ENCODE measurements around the gene PDE8A.

PDE8A gene

GRCh38 chr15:85097250-85097649 is 115.6 kb downstream of the PDE8A start:
- DNase-seq, result no peak

DNA sequence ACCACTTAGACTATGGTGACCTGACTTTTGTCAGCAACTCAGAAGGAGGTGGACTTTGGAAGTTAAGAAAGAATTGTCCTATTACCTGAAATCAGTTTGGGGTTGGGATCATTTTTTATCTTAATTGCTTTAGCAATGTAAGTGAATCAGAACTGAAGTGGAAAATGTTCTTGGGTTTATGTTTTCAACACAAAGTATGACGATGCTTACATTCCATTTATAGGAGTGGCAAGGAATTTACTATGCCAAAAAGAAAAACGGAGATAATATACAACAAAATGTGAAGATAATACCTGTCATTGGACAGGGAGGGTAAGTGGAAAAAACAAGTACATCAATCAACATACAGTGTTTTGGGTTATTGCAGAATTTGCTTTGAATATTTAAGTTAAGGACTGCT is 116.1 kb downstream of the PDE8A start:
- no peak for DNase-seq

DNA sequence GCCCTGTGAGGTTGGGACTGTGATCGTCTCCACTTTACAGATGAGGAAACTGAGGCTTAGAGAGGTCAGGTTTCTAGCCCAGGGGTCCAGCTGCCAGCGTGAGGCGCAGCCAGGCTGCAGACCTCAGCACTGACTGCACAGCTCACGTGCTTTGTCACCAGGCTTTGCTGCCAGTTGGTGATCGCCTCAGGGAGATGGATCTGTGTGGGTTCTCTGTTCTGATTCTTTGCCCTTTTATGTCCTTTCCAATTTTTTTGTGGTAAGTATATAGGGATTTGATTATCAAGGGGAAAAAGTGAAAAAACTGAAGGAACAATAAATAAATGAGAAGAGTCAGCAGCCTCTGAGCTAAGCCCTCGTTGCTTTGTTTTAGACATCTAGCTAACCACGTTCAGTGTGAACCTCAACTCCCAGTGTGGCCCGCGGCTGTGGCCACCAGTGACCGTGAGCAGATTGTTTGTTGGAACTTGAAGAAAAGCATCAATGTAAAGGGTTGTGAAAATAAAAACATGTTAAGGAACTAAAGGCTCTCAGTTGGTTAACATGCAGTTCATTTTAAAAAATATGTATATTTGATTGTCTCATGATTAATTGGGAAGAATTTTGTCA is 117.6 kb downstream of the PDE8A start:
- no peak for DNase-seq

- peak in 1 of 4 experiments; percentile 7 for DNase-seq
These were observed 118.7 kb downstream of the PDE8A start for GRCh38 chr15:85100186-85100937.

- no peak for DNase-seq
These were observed 122.9 kb downstream of the PDE8A start for GRCh38 chr15:85104584-85104983.

GRCh38 chr15:85108136-85108535 is 126.5 kb downstream of the PDE8A start:
- DNase-seq, result no peak

DNA sequence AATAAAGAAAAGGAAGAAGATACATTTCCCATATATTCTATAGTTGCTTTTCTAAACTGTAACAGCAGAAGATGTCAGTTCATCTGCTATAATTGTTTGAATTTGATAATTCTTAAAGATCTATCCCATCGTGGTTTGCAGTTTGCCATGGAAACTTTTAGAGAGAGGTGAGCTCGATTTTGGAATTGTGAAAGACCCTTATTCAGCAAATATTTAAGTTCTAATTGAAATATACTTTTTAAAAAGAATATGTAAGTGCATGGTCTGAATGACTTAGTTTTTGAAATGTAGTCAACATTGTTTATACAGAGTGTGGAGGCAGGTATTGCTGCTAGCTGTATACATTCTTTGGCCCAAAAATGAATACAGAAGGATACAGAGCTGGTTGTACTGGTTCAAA is 127.7 kb downstream of the PDE8A start:
- DNase-seq, result no peak

- DNase-seq, result no peak
These were observed 131.3 kb downstream of the PDE8A start for GRCh38 chr15:85112997-85113396.

DNA sequence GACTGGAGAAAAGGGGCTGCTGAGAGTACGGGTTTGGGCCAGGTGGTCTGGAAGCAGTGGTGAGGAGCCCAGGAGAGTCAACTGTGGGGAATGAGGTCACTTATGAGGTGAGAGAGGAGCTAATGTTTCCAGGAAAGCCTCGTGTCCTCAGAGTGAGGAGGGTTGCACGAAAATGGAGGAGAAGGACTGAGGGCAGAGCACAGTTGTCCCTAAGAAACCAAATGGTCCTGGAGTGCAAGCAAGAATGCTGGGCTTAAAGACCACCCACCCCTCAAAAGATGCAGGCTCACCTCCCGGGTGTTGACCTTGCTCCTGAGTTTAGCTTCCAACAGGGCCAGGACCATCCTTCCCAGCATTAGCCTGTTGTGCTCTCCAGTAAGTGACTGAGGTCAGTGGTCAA is 133.2 kb downstream of the PDE8A start:
- no peak for DNase-seq

DNA sequence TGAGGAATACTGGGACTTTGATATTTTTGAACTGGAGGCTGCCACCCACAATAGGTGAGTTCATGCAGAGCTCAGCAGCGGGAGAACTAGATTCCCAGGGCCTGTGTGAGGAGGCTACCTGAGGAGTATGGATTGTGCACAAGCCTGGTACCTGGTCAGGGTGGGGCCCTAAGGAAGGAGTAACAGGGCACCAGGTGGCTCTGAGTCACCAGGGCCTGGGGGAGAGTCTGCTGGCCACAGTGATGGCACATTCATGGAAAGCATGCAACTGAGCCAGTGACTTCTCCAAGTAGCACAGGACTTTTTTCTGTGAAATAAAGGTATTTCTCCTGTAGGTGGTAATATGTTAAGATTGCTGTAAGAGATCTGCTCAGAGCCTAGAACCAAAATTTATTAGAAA is 134.4 kb downstream of the PDE8A start:
- DNase-seq, result no peak

DNA sequence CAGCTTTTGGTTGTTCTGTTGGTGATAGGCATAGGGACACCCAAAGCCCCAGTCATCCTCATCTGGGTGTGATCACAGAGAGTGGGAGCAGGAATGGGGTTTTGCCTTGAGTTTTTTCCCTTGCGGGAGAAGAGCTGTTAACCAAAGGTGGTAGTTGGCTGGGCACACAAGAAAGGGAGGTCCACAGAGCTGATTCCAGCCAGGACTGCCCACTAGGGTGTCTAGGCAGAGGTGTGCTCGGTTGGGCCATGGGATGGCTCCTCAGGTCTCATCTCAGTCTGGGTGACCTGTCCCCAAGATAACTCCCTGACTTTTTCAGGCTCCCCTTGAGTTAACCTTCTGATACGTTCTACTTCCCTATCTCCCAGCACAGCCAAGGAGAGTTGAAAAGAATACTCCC is 134.8 kb downstream of the PDE8A start:
- no peak for DNase-seq

GRCh38 chr15:85116925-85117646 is 135.4 kb downstream of the PDE8A start:
- DNase-seq, result no peak

GRCh38 chr15:85118173-85118572 is 136.5 kb downstream of the PDE8A start:
- DNase-seq, result no peak

DNA sequence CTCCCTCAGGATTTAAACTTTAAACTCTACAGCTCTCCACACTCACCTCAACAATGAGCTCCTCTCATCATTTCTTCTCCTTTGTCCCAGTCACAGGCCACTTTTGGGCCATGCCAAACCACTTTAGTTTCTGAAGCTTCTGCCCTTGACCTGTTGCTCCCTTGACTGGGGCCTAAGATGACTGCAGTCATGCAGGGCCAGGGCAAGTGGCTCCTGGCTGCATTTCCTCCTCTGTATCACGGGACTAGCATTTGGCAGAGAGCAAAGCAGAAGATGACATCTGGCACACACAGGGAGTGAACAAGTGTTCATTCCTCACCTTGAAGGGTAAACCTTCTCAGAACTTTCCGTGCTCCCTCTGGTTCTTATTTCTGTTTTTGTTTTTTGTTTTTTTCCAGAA is 136.9 kb downstream of the PDE8A start:
- no peak for DNase-seq

DNA sequence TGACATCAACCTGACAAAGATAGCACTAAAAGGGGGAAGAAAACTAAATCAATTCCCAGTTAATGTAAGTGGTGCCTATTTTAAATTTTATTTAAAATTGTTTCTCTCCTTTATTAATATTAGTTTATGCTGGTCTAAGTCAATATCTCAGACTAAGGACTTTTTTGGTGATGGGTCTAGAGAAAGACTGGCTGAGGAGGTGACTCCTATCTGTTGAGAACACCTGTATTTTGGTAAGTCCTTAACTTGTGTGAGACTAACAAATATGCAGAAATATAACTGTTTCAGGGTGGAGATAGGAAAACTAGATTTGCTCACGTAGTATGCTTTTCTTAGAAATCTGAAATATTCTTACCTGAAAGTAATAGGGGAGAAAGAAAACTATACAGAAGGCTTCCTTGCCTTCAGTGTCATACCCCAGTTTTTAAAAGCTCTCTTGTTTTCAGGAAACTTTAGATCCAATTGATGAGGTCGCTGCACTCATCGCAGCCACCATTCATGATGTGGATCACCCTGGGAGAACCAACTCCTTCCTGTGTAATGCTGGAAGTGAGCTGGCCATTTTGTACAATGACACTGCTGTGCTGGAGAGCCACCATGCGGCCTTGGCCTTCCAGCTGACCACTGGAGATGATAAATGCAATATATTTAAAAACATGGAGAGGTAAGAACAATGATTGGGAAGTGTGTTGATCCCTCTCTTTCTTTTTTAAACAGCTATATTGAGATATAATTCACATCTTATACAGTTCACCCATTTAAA is 138.9 kb downstream of the PDE8A start:
- DNase-seq, result no peak

DNA sequence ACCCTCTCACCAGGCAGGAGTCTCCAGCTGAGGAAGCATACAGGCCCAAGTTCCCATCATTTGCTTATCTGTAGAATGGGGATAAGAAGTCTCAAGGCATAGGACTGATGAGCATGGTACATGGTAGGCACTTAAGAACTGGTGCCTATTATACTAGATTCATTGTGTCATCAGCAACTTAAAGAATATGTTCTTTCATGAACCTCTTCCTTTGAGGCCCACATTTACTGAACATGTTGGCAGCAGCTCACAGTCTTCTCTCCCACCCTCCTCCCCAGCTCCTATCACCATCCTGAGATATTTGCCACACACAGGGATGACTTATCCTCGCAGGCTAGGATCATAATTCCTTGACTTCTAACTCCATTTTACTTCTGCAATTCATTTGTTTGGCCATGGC is 142.5 kb downstream of the PDE8A start:
- DNase-seq, result no peak

- DNase-seq, result no peak
These were observed 143.5 kb downstream of the PDE8A start for GRCh38 chr15:85125056-85125661.

GRCh38 chr15:85128621-85129020 is 147.0 kb downstream of the PDE8A start:
- DNase-seq, result no peak

- DNase-seq, result no peak
These were observed 148.2 kb downstream of the PDE8A start for GRCh38 chr15:85129881-85130280.

GRCh38 chr15:85131915-85132314 is 150.3 kb downstream of the PDE8A start:
- DNase-seq, result no peak

- no peak for DNase-seq
These were observed 152.1 kb downstream of the PDE8A start for GRCh38 chr15:85133709-85134108.

- DNase-seq, result no peak
These were observed 156.0 kb downstream of the PDE8A start for GRCh38 chr15:85137489-85138168.
